Measurements from ENCODE around the gene KRTAP3-2.

The KRTAP3-2 gene

GRCh38 chr17:41012326-41013120, 12.8 kb upstream of the KRTAP3-2 start:
- no peak for FAIRE-seq

GRCh38 chr17:41010441-41010840, 10.7 kb upstream of the KRTAP3-2 start:
- FAIRE-seq, result no peak
- DNase-seq (ENCODE audit: extremely low spot score, insufficient read length, low read depth), result no peak

More at GRCh38 chr17:41012326-41013120, 12.8 kb upstream of the KRTAP3-2 start:
- DNase-seq (ENCODE audit: extremely low spot score, insufficient read length, low read depth), result no peak

- FAIRE-seq (no peak), DNase-seq (ENCODE audit: extremely low spot score, insufficient read length, low read depth) (no peak)
Measured at GRCh38 chr17:41009936-41010335, 10.2 kb upstream of the KRTAP3-2 start.

GRCh38 chr17:41009301-41009760, 9.6 kb upstream of the KRTAP3-2 start:
- FAIRE-seq, result no peak

DNA sequence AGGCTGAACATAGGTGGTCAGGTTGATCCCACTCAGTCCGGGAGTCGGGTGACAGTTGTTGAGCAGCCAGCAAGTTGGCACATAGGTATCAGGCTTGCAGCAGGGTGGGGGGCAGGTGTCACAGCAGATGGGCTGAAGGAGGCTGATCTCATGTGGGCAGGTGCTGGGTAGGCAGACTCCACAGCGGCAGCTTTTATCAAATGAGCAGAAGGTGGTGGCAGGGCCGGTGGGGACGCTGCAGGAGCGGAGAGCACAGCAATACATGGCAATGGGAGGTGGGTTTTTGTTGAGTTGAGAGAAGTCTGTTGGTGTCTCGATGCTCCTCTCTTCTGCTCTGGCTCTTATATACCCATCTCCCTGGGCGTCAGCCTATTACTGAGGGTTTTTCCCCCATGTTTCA, 9.1 kb upstream of the KRTAP3-2 start, which contains the start of gene KRTAP3-1:
Gene KRTAP3-1 (minus strand): TSS at position 318 of the 400 bp plus-strand sequence. CDS start 54 bp downstream, at position 264.
- DNase-seq (ENCODE audit: extremely low spot score, insufficient read length, low read depth) (no peak), FAIRE-seq (no peak)

More at GRCh38 chr17:41009301-41009760, 9.6 kb upstream of the KRTAP3-2 start:
- no peak for DNase-seq (ENCODE audit: extremely low spot score, insufficient read length, low read depth)

GRCh38 chr17:41004397-41004796, 4.7 kb upstream of the KRTAP3-2 start:
- no peak for FAIRE-seq
- no peak for DNase-seq (ENCODE audit: extremely low spot score, insufficient read length, low read depth)

DNA sequence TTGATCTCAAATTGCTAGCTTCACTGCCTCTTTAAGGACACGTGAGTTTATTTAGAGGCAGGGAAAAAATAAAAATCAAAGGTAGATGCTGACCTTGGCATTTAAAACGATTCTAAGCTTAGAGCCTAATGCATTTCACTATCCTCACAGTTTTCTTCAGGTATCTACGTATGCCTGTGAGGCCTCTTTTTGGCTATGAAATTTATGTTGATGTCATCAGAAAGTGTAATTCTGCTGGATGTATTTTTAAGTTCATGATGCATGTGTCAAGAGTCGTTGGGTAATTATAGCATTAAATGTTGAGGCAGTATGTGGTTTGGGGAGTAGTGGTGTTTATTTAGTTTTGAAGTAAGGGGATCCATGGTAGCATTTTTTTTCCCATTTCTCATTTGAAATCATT, 4.2 kb upstream of the KRTAP3-2 start:
- FAIRE-seq (no peak), DNase-seq (ENCODE audit: extremely low spot score, insufficient read length, low read depth) (no peak)

DNA sequence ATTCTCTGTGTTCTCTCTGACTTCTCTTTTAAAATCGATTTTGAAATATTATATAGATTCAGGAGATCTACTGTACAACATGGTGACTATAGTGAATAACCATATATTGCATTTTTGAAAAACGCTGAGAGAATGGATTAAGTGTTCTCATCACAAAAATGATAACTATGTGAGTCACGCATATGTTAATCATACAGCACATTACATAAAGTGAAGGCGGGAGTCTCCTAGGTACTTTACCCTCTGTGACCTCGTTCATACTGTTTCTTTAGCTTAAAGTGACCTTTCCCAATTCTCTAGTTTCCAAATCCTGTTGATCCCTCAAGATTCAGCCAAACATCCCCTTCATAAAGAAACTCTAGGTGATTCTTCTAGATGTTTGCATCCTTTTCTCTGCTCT, 3.1 kb upstream of the KRTAP3-2 start:
- FAIRE-seq (no peak), DNase-seq (ENCODE audit: extremely low spot score, insufficient read length, low read depth) (no peak)

DNA sequence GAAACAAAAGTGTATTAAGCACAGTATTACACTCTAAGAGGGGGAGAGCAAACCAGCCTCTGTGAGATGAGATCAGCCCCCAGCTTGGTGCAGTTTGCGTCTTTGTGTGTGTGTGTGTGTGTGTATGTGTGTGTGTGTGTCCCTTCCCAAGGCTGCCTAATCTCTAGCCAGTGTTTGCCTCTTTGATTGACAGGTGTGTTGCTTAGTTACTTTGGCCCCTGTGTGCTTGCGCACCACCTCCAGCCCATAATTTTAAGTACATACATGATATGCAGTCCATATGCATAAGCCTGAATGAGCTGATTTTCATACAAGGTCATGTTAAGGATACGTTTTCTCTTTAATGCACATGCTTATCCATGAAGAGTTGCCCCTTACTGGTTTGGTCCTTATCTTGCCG, 2.1 kb upstream of the KRTAP3-2 start:
- DNase-seq (ENCODE audit: extremely low spot score, insufficient read length, low read depth) (no peak), FAIRE-seq (no peak)

- DNase-seq (ENCODE audit: extremely low spot score, insufficient read length, low read depth), result no peak
- FAIRE-seq, result no peak
Measured at GRCh38 chr17:40997361-40997760, 2.3 kb downstream of the KRTAP3-2 start.

- FAIRE-seq (no peak), DNase-seq (ENCODE audit: extremely low spot score, insufficient read length, low read depth) (no peak)
Measured at GRCh38 chr17:40996829-40997228, 2.9 kb downstream of the KRTAP3-2 start.

DNA sequence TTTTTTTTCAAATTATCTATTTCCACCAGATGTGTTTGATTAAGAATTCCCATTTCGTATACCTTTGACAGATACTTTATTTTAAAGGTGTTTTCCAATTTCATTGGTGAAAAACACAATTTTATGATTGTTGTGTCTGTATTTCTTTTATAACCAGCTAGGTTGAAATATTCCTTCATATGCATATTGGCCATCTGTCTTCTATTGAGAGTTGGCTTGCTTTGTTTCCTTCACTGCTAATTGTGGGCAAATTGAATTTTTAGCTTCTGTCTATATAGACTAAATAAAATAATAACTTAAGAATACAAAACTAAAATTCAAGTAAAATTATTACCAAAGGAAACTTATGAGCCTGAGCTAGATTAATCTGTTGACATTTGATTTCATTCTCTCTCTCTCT, 4.6 kb downstream of the KRTAP3-2 start:
- FAIRE-seq (no peak), DNase-seq (ENCODE audit: extremely low spot score, insufficient read length, low read depth) (no peak)

DNA sequence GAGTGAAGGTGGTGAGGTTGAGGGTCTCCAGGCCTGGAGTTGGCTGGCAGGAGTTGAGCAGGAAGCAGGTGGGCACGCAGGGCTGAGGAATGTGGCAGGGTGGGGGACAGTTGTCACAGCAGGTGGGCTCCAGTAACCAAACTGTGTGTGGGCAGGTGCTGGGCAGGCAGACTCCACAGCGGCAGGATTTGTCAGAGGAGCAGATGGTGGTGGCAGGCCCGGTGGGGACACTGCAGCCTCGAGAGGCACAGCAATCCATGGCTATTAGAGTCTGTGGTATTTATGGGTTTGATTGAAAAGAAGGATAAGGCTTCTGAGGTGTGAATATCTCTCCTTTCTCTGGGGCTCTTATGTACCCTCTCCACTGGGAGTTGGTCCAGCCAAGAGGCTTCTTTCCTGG, 5.9 kb downstream of the KRTAP3-2 start, which contains the start of gene KRTAP3-3:
Gene KRTAP3-3 (minus strand): TSS at position 326 of the 400 bp plus-strand sequence. CDS start 67 bp downstream, at position 259.
- DNase-seq (ENCODE audit: extremely low spot score, insufficient read length, low read depth) (no peak), FAIRE-seq (no peak)

- no peak for FAIRE-seq
Measured at GRCh38 chr17:40993084-40993483, 6.6 kb downstream of the KRTAP3-2 start.

DNA sequence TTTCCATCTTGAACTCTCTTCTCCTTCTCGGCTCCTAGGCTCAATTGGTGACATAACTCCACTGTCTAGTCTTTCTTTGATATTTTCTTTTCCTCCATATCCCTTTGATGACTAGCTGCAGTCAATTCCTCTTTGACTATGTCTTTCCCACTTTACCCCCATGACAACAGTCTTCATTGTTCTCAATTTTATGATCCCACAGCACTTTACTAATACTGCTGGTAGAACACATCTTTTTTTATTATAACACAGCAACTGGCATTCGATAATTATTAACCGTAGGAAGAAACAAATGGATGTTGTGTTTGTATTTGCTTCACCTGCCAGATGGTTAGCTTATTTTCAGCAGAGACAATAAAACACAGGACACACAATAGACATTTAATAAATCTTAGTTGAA, 7.0 kb downstream of the KRTAP3-2 start:
- DNase-seq (ENCODE audit: extremely low spot score, insufficient read length, low read depth) (no peak), FAIRE-seq (no peak)

More at GRCh38 chr17:40993084-40993483, 6.6 kb downstream of the KRTAP3-2 start:
- no peak for DNase-seq (ENCODE audit: extremely low spot score, insufficient read length, low read depth)

DNA sequence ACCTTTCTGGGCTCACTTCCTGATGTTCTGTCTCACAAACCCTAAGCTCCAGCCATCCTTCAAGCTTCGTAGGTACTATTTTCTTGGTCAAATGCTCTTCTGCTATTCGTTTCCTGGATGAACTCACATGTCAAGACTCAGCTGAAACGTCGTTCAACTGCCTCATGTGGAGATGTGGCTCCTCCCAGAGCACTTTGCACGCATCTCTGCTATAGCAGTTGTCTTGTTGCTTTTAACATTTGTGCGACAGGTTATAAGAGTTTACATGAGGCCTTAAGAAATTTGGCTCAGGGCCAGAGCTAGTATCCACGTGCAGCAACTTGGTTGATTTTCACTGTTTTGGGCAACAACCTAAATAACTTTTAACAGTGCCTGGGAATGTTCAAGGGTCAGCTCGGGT, 12.8 kb downstream of the KRTAP3-2 start:
- no peak for DNase-seq (ENCODE audit: extremely low spot score, insufficient read length, low read depth)
- no peak for FAIRE-seq

- no peak for DNase-seq (ENCODE audit: extremely low spot score, insufficient read length, low read depth)
- no peak for FAIRE-seq
Measured at GRCh38 chr17:40984226-40984625, 15.5 kb downstream of the KRTAP3-2 start, which contains the start of gene KRT40. Gene KRT40 (minus strand): TSS chr17:40984326. CDS start chr17:40984273, 53 bp downstream.

DNA sequence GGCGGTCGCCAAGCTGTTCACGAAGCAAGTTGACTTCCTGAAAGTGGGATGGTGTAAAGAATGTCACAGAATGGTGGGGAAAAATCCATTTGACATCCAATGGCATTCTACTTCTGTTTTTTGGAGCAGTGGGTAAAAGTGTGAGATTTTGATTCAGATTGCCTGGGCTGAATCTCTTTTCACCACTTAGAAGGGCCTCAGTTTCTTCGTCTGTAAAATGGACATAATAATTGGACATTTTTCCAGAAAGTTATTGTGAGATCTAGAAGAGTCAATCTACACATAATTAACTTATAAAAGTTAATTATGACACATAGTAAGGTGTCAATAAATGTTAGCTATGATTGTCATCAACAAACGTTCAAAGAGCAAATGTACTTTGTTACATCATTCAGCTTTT, 18.6 kb downstream of the KRTAP3-2 start:
- FAIRE-seq (no peak), DNase-seq (ENCODE audit: extremely low spot score, insufficient read length, low read depth) (no peak)

DNA sequence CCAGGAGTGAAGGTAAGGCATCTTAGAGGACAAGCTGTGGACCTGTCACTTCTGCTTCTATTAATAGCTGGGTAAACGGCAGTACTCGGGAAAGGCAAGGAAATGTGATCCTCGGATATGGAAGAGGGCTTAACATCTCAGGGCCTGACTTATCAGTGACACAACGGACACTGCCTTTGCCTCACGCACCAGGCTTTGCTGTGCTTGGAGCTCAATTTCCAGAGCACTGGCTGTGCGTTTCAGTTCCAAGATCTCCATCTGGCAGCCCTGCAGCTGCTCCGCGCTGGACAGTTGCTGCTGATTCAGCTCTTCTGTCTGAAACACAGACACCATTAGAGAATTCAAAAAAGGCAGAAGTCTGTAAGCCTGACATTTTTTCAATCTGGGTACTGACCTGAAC, 19.1 kb downstream of the KRTAP3-2 start:
- DNase-seq (ENCODE audit: extremely low spot score, insufficient read length, low read depth) (no peak), FAIRE-seq (no peak)

DNA sequence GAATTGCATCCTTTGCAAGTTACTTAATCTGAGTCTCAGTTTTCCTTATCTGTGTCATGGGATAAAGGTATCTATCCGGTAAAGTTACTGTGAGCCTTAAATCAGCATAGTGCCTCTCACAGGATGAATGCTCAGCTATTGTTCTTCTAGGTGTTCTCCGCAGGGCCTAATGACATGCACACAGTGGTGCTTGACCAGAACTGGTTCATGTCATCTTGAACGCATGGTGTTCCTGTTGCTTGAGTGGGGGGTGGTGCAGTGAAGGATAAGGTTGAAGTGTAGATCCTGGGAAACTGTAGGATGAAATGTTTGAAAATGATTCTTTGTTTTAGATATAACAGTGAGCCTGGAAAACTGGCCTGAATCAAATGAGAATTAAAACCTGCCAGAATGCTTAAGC, 19.6 kb downstream of the KRTAP3-2 start:
- DNase-seq (ENCODE audit: extremely low spot score, insufficient read length, low read depth) (no peak), FAIRE-seq (no peak)

GRCh38 chr17:40978575-40979151, 21.0 kb downstream of the KRTAP3-2 start:
- DNase-seq (ENCODE audit: extremely low spot score, insufficient read length, low read depth) (no peak), FAIRE-seq (no peak)

Measured in GM18507 (cell line).